NCI-H345 treated with DMSO at 0.1 percent for 48 hours (cell line): Measurements from ENCODE around the gene INPP5A.
"Not testable (repeated sequence)": the region's sequence is repeated elsewhere in the genome, so short reads cannot be mapped to it uniquely, and the experiment has no call there.

ENCODE experiments used
- DNase-seq: peaks from one replicate; lab custom pipeline; 2025; ENCODE audit not compliant: unreplicated experiment; lab: John Stamatoyannopoulos, UW

The INPP5A gene

DNA sequence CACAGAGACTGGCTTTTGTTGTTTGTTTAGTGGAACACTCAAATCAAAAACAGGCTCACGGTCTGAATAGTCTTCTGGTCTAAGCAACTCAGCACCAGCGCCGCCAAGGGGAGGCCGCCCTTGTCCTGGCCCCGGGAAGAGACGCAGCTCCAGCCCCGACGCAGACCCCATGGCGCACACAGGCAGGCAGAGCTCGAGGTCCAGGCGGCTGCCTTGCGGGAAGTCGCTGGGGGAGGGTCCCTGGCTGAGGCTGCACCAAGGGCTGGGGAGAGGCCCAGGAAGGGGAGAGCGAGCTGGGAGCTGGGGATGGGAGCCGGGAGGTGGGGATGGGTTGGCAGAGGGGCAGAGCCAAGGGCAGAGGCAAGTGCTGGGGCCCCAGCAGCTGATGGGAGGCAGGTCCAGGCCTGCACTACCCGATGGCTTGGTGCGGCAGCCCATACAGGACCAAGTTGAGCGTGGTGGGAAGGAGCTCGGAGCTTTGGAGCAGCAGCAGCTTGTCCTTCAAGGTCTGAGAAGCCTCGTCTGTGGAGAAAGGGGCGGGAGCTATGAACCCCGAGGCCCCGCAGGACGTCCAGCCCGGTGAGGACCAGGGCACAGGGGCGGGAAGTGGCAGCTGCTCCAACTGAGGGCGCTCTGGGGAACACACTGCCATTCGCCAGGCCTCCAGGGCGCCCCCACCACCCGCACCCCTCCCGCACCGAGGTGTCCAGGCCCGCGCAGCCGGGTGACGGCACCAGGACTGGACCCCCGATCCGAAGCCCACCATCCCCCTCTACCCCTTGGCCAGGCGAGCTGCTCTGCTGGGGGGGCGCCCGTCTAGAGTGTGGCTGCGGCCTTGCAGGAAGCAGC is 271.0 kb downstream of the INPP5A start:
- no peak for DNase-seq

DNA sequence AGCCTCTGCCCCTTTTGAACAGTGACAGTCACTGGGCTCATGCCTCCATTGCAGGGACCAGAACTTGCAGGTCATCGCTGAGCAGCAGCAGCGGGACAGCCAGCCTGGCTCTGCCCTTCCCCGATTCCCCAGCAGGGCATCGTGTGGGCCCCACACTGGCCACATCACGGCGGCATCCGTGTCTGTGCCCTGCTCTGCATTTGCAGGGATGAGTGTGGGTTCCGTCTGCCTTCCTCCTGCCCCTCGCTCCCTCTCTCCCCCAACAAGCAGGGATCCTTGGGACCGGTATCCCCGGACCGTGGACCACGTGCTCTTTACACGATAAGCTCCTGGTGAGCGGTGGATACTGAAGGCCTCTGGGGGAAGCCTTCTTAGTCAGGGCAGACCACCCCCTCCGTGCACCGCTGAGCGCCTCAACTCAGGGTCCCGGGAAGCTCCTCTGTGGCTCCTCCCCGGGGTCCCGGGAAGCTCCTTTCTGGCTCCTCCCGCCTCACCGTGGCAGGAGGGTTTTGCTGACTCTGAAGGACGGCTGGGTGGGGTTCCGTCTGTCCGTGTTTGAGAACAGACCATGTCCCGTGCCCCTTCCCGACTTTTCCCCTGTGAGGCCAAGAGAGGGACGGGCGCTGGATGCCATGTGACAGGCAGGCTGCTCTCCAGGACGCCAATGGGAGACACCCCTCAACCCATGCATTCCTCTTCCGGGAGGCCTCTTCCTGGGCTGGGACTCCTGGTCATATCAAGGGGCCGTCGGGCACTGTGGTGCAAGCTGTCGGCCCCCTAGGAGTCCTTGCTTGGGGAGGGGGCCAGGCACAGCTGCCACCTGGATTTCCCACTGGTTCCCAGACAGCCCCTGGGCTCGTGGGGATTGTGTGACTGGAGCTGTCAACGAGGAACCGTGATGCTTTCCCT is 271.9 kb downstream of the INPP5A start:
- DNase-seq: no peak

DNA sequence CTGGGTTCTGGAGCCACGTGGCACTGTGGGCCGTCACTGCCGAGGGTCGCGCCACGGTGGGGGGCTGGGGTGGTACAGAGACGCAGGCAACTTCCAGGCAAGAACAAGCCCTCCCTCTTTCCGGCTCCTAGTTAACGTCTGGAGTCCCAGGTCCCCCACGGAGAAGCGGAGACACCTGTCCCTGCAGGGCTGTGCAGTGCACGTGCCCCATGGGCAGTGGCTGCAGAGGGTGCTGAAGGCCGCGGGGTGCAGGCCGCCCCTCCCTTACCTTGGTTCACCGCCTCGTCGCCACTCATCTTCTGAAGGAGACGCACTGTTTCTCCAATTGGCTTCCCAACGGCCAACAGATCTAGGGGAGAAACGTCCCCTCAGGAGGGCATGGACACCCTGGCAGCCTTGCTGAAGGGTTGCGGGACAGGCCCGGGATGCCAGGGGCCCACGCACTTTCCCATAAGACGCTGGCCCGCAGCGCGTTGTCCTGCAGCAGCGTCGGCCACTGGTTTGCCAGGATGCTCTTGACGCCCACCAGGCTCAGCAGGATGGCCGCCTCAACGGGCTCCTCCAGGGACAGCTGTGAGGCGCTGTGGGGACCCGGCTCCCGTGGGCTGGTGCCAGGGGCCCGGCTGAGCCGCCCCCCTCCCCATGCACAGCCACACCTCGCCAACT is 272.7 kb downstream of the INPP5A start:
- DNase-seq: no peak

GRCh38 chr10:132810807-132811700 is 273.5 kb downstream of the INPP5A start:
- no peak for DNase-seq

DNA sequence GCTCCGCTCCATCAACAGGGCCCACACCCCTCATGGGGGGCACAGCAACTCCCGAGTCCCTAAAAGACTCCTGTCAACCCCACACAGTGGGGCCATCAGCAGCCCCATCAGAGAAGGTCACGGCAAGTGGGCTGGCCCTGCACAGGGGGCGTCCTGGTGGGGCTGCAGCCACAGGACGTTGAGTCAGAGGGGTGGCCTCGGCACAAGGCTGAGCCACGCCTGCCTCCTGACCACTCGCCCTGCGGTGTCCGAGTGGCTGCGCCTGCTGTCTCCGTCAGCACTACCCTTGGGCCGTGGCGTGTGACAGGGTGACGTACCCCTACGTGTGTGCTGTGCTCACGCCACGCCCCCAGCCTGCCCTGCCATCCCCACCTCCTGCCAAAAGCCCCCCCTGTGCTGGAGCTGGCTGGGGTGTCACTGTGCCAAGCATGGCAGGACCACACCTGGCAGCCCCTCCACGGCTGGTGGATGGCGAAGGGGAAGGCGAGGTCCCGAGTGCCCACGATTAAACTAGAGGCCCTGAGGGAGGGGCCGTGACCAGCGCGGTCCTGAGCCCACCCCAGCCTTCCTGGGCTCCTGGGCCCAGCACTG is 274.4 kb downstream of the INPP5A start:
- DNase-seq: no peak

DNA sequence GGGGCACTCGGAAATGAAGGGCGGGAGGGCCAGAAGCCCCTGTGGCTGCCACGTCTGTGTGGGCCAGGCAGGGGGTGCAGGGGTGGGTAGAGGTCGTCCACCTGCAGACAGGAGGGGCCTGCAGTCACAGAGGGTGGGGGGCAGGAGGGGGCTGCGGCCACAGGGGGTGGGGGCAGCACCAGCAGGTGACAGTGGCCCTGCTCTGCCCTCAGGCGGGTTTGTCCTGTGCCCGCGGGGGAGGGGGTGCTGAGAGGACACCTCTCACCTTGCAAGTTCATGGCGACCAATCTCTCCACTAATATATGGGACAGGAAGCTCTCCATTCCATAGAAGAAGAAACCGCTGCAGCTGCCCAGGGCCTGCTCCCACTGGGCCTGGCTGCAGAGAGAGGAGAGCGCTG is 274.9 kb downstream of the INPP5A start:
- DNase-seq: no peak

DNA sequence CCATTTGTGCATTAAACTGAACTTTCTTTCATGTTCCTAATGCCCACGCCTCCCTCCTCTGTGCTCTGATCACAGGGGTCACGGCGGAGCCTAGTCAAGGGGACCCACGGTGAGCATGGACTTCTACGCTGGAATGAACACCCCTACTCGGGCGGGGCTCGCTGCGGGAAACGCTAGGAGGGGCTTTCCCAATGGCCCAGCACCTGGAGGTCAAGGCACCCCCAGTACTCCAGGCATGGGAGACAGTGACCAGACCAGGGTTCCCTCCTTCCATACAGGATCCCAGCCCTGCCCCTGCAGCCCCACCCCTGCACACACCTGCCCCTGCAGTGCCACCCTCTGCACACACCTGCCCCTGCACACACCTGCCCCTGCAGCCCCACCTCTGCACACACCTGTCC is 275.4 kb downstream of the INPP5A start:
- DNase-seq: no peak

DNA sequence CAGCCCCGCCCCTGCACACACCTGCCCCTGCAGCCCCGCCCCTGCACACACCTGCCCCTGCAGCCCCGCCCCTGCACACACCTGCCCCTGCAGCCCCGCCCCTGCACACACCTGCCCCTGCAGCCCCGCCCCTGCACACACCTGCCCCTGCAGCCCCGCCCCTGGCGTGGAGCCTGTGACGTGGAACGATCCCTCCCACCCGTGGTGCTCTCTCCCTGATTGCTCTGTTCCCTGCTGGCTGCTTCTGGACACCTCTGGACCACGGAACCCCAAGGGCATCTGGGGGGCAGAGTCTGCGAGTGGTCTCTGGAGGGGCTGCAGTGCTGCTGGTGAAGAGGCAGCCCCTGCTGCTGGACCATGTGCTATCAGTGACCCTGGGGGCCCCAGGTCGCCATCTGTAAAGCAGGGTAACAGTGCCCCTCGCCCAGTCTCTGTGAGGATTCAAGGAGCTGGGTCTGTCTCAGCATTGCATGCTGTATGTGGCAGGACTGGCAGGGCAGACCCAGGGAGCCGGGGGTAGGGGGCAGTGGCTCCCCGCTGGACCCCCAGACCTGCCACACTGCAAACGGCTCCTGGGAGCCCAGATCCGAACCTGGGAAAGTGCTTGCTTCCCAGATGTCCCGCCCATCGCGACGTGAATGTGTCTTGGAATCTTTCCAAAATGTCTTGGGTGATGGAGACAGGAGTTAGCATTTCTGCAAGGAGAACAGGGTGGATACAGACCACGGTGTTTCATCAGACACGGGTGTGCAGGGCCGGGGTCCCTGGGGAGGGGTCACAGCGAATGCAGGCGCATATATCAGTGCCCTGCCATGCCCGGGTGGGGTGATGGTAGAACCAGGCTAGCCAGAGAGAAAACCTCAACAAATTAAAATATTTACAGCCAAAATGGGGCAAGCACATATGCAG is 276.2 kb downstream of the INPP5A start:
- no peak for DNase-seq

DNA sequence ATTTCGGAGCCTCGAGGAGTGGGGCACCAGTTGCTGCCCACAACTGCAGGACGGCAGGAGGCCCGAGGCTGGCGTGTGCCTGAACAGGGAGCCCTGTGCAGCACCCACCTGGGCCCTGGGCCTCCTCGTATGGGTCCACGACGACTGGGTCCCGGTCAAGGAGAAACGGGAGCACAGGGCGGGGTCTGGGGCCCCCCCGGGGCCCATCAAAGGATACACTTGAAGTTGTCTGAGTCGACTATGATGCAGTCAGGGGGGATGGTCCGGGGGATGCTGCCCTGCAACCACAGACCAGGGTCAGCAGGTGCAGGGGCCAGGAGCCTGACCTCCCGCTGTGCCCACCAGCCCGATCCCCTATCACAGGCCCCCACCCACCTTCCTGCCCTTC is 276.9 kb downstream of the INPP5A start:
- no peak for DNase-seq

GRCh38 chr10:132815168-132815857 is 277.7 kb downstream of the INPP5A start:
- no peak for DNase-seq

DNA sequence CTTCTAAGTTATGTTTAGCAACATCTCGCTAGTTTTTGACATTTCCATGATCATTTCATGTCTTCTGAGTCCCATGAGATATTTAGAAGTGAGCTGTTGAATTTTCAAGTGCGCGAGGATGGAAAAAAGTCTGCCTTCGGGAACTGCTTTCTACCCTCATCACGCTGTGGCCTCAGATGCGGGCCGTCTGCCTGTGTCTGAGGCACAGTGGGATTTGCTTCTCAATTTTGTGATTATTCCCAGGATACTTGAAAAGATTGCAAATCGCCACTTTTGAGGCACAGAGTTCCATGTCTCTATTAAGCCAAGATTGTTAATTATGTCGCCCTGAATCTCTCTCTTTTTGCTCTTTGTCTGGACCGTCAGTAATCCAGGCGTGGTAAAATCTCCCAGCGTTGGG is 279.1 kb downstream of the INPP5A start:
- no peak for DNase-seq

DNA sequence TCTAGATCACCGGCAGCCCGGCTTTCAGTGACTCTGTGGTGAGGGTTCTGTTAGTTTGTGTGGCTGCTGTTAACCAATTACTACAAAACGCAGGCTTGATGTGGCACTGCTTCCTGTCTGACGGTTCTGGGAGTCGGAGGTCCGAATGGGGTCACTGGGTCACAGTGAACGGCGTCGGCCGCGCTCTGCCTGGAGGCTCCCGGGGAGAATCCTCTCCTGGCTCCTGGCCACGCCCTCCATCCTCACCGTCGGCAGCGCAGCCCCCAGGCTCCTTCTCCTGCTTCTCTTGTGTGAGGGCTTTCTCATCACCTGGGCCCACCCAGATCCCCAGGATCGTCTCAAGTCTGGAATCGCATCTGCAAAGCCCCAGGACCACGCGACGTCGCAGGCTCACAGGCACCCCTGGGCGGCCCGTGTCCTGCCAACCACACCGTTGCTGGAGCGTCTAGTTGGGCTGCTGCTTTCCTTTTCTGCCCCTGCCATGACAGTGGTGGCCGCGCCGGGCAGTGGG is 280.2 kb downstream of the INPP5A start:
- no peak for DNase-seq

GRCh38 chr10:132820056-132820455 is 282.5 kb downstream of the INPP5A start:
- no peak for DNase-seq

GRCh38 chr10:132825783-132826523 is 288.4 kb downstream of the INPP5A start:
- DNase-seq: not testable (repeated sequence)

- DNase-seq: no peak
Measured at GRCh38 chr10:132826524-132827422, 289.2 kb downstream of the INPP5A start.

DNA sequence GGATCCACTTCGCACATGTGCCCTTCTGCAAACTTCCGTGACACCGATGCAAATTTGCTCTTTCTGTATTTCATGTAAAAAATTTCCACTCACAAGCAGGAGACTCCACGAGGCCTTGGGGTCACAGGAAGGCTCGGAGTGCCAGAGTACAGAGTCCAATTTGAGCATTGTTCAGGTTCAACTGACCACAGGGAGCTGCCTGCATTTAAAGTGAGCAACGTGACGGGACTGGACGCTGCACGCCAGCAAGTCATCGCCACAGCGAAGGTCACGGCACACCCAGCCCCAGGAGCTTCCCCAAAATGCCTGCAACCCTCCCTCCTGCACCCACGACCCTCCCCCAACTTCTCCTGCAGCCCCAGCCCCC is 289.8 kb downstream of the INPP5A start:
- no peak for DNase-seq
